ENCODE results near the gene SLC4A3.

The SLC4A3 gene

GRCh38 chr2:219631904-219632759, 4.7 kb downstream of the SLC4A3 start:
- DNase-seq = no peak

- DNase-seq = no peak
Measured at GRCh38 chr2:219632760-219633105, 5.3 kb downstream of the SLC4A3 start.

- DNase-seq = no peak
Measured at GRCh38 chr2:219633276-219634065, 6.0 kb downstream of the SLC4A3 start.

- DNase-seq = no peak
Measured at GRCh38 chr2:219634171-219634940, 6.9 kb downstream of the SLC4A3 start.

GRCh38 chr2:219634951-219635751, 7.7 kb downstream of the SLC4A3 start:
- DNase-seq = no peak

- no peak for DNase-seq
Measured at GRCh38 chr2:219636144-219636915, 8.9 kb downstream of the SLC4A3 start.

GRCh38 chr2:219636941-219637841, 9.8 kb downstream of the SLC4A3 start:
- no peak for DNase-seq

GRCh38 chr2:219637842-219638185, 10.4 kb downstream of the SLC4A3 start:
- DNase-seq = no peak

GRCh38 chr2:219638217-219638947, 11.0 kb downstream of the SLC4A3 start:
- no peak for DNase-seq

GRCh38 chr2:219638948-219639755, 11.7 kb downstream of the SLC4A3 start:
- DNase-seq = no peak

- DNase-seq = no peak
Measured at GRCh38 chr2:219641390-219642068, 14.1 kb downstream of the SLC4A3 start.

- no peak for DNase-seq
Measured at GRCh38 chr2:219642069-219642454, 14.6 kb downstream of the SLC4A3 start.

GRCh38 chr2:219642465-219643083, 15.1 kb downstream of the SLC4A3 start:
- DNase-seq = peak; percentile 42 to 91 (median 82)

GRCh38 chr2:219643084-219643473, 15.6 kb downstream of the SLC4A3 start:
- DNase-seq = no peak

- DNase-seq = no peak
Measured at GRCh38 chr2:219643788-219644398, 16.5 kb downstream of the SLC4A3 start.

GRCh38 chr2:219644801-219645480, 17.5 kb downstream of the SLC4A3 start:
- no peak for DNase-seq
